Natural killer cell (primary cell): ENCODE measurements around the gene KCNJ12. TPM values are rescaled to one million over a fixed set of nuclear protein-coding genes. Genes with fewer than 3 reads are reported as not detected.

Experiments used
- ATAC-seq, 3 donors: fragments of 150-1000 bp in 2 of 3; fragments of 200-7000 bp in 1 of 3; cut with Tn5 transposase; 1 replicate in 1 of 3; 2 replicates in 2 of 3; pipeline ENCODE4 v1.10.0; 2021; ENCODE audit warnings: mild to moderate bottlenecking in 2 of 3, moderate library complexity in 2 of 3
- DNase-seq, 2 donors: peaks; one replicate each; pipeline versions ENCODE4 v3.0.0 to v3.0.0-alpha.2; 2013 to 2021; ENCODE audit warnings: mixed read lengths in 1 of 2
- H3K27ac ChIP-seq: one replicate; pipeline ENCODE4 v1.5.1; 2013; ENCODE audit warnings: mild to moderate bottlenecking, low read length
- H3K27me3 ChIP-seq: one replicate; pipeline ENCODE4 v1.6.1; 2013; ENCODE audit warnings: low read length; ENCODE audit not compliant: control insufficient read depth, insufficient read depth
- H3K36me3 ChIP-seq: one replicate; pipeline ENCODE4 v1.6.1; 2013; ENCODE audit warnings: low read length; ENCODE audit not compliant: control insufficient read depth, insufficient read depth
- H3K4me1 ChIP-seq: one replicate; pipeline ENCODE4 v1.6.1; 2013; ENCODE audit warnings: low read length; ENCODE audit not compliant: control insufficient read depth, insufficient read depth
- H3K4me3 ChIP-seq: one replicate; pipeline ENCODE4 v1.5.1; 2013; ENCODE audit warnings: low read length
- H3K9me3 ChIP-seq: one replicate; pipeline ENCODE4 v1.6.1; 2013; ENCODE audit warnings: low read length; ENCODE audit not compliant: control insufficient read depth, insufficient read depth
- H3K27ac Mint-ChIP-seq, 2 donors: one replicate each; pipeline ENCODE4 v1.8.0; 2022; ENCODE audit warnings: mild to moderate bottlenecking in 2 of 2, mixed read lengths in 2 of 2, moderate library complexity in 1 of 2
- H3K27me3 Mint-ChIP-seq, 2 donors: one replicate each; pipeline ENCODE4 v1.8.0; 2022; ENCODE audit warnings: low read depth in 2 of 2, mixed read lengths in 2 of 2
- H3K36me3 Mint-ChIP-seq: one replicate; pipeline ENCODE4 v1.8.0; 2022; ENCODE audit warnings: mixed read lengths
- H3K4me1 Mint-ChIP-seq, 2 donors: one replicate each; pipeline ENCODE4 v1.8.0; 2022; ENCODE audit warnings: mixed read lengths in 2 of 2
- H3K4me3 Mint-ChIP-seq: one replicate; pipeline ENCODE4 v1.8.0; 2022; ENCODE audit warnings: mild to moderate bottlenecking, moderate library complexity, mixed read lengths
- H3K9me3 Mint-ChIP-seq, 2 donors: one replicate each; pipeline ENCODE4 v1.8.0; 2022; ENCODE audit warnings: mixed read lengths in 2 of 2
- CTCF ChIP-seq: fragments of 200-600 bp; IDR thresholded peaks from one replicate; pipeline ENCODE4 v1.8.0; 2022; ENCODE audit warnings: antibody characterized with exemption
- WGBS: methylation state at CpG from one replicate; pipeline ENCODE4 v1.1.7; 2013; ENCODE audit warnings: missing lambda C conversion rate; ENCODE audit not compliant: insufficient coverage; 5-methylcytosine and 5-hydroxymethylcytosine counted together
- intact Hi-C: fragments of 100-400 bp; cut with micrococcal nuclease; formaldehyde crosslinking; loops from one replicate; pipeline ENCODE4 v1.14.2; 2022
- total RNA-seq, 4 donors: library from RNA; stranded (reverse); fragments of 120-200 nt in 1 of 4; gene quantifications; one replicate each; pipeline versions ENCODE4 v1.2.3 to v1.2.4, GENCODE V29; 2013 to 2022

KCNJ12 gene
- total RNA-seq, 3 donors from 2014 or later (not counting 1 experiment from before 2014, with no cell fraction given): 0.14 TPM; not detected in 2

DNA sequence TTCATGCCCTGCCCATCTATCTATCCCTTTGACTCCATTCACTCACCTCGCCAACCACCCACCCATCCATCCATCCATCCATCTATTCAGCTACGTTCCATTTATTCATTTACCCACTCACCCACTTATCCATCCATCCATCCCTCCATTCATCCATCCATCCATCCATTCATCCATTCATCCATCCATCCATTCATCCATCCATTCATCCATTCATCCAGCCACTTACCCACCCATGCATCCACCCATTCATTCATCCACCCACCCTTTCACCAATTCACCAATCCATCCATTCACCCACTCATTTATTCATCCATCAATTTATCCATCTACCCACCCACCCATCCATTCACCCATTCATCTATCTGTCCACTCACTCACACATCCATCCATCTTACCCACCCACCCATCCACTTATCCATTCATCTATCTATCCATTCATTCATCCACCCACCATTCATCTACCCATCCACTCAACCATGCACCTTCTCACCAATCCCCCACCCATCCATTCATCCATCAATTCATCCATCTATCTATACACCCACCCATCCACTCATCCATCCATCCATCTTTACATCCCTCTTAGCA is 19.5 kb upstream of the KCNJ12 start:
- intact Hi-C loops: no loop called here
- no peak for TF ChIP-seq CTCF
- peaks cover 0 to 3% of the 10 kb centered on the region in 2 donors for H3K27me3 Mint-ChIP-seq

GRCh38 chr17:21357281-21357680 is 18.9 kb upstream of the KCNJ12 start:
- no peak overlapping the region for H3K27ac Mint-ChIP-seq
- intact Hi-C loops: no loop called here
- DNase-seq: no peak
- 88% methylated on average over 5 of the region's 5 CpGs for WGBS
- Histone ChIP-seq H3K9me3 (no peaks in the 10 kb centered on the region), H3K27me3 (no peaks in the 10 kb centered on the region), H3K4me1 (no peaks in the 10 kb centered on the region), H3K4me3 (no peak overlapping the region), H3K36me3 (no peaks in the 10 kb centered on the region), H3K27ac (no peak overlapping the region)
- no peaks in the 10 kb centered on the region for H3K36me3 Mint-ChIP-seq
- no peak overlapping the region for H3K4me3 Mint-ChIP-seq
- peaks cover 0 to 3% of the 10 kb centered on the region in 2 donors for H3K27me3 Mint-ChIP-seq
- H3K9me3 Mint-ChIP-seq: peaks cover 0 to 3% of the 10 kb centered on the region in 2 donors
- TF ChIP-seq CTCF: no peak
- peaks cover 0 to 4% of the 10 kb centered on the region in 2 donors for H3K4me1 Mint-ChIP-seq
- no peak for ATAC-seq

More for the DNA sequence above, 19.5 kb upstream of the KCNJ12 start:
- ATAC-seq (no peak), DNase-seq (no peak)
- Mint-ChIP-seq H3K9me3 (peaks cover 0 to 3% of the 10 kb centered on the region in 2 donors), H3K4me3 (no peak overlapping the region), H3K27ac (no peak overlapping the region), H3K4me1 (peaks cover 2 to 6% of the 10 kb centered on the region in 2 donors), H3K36me3 (no peaks in the 10 kb centered on the region)
- no peak overlapping the region for H3K4me3 ChIP-seq
- no peaks in the 10 kb centered on the region for H3K36me3 ChIP-seq
- 90% methylated on average over 2 of the region's 2 CpGs for WGBS
- H3K9me3 ChIP-seq: no peaks in the 10 kb centered on the region
- no peak overlapping the region for H3K27ac ChIP-seq
- peaks cover 3% of the 10 kb centered on the region for H3K4me1 ChIP-seq
- H3K27me3 ChIP-seq: no peaks in the 10 kb centered on the region

- Histone ChIP-seq H3K36me3 (no peaks in the 10 kb centered on the region), H3K27me3 (no peaks in the 10 kb centered on the region), H3K4me3 (no peak overlapping the region), H3K27ac (no peak overlapping the region), H3K4me1 (no peaks in the 10 kb centered on the region), H3K9me3 (no peaks in the 10 kb centered on the region)
- peaks cover 0 to 3% of the 10 kb centered on the region in 2 donors for H3K9me3 Mint-ChIP-seq
- no peak for TF ChIP-seq CTCF
- DNase-seq: no peak
- H3K4me1 Mint-ChIP-seq: peaks cover 0 to 4% of the 10 kb centered on the region in 2 donors
- peaks cover 0 to 3% of the 10 kb centered on the region in 2 donors for H3K27me3 Mint-ChIP-seq
- intact Hi-C loops: no loop called here
- WGBS: 79% methylated on average over 9 of the region's 10 CpGs
- no peak for ATAC-seq
- H3K36me3 Mint-ChIP-seq: no peaks in the 10 kb centered on the region
- no peak overlapping the region for H3K4me3 Mint-ChIP-seq
- H3K27ac Mint-ChIP-seq: no peak overlapping the region
Observed at GRCh38 chr17:21357696-21358656, 18.2 kb upstream of the KCNJ12 start.
